Cardiac fibroblast (primary cell): ENCODE results near the gene BMPR1A.
"Not testable (repeated sequence)": the region's sequence is repeated elsewhere in the genome, so short reads cannot be mapped to it uniquely, and the experiment has no call there.

Source experiments
- DNase-seq, 2 donors: peaks; one replicate each; pipeline versions ENCODE4 v3.0.0 to v3.0.0-alpha.2; 2010; ENCODE audit warnings: low read depth in 2 of 2
- H3K4me3 ChIP-seq, 2 donors: replicated peaks in 1 of 2; 1 replicate in 1 of 2; 2 replicates in 1 of 2; pipeline ENCODE4 v1.5.1; 2011; ENCODE audit warnings: low read depth in 2 of 2, low read length in 2 of 2, mild to moderate bottlenecking in 2 of 2, moderate library complexity in 1 of 2
- TF ChIP-seq, protein P1 (sequence below): IDR thresholded peaks from one replicate; pipeline ENCODE4 v1.5.1; 2011; ENCODE audit warnings: low read depth, mild to moderate bottlenecking, low read length, inconsistent platforms

The BMPR1A gene

DNA sequence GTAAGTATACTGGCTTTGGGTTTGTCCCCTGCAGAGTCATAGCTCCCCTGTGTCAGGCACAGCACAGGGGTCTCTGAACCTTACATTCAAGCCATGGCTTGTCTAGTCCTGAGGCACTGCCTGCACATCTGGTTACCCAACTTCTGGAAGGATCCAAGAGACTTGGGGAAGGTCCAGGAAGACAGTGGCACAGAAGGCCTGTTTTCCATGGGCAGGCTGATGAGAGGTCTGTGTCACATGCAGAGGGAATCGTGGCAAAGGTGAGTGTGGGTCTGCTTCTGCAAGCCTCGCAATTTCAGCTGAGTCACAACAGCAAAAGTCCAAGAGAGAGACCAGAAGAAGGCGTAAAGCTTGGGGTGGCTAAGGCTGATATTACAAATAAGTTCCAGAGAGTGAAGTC, 28.4 kb upstream of the BMPR1A start:
- TF ChIP-seq, protein P1, sequence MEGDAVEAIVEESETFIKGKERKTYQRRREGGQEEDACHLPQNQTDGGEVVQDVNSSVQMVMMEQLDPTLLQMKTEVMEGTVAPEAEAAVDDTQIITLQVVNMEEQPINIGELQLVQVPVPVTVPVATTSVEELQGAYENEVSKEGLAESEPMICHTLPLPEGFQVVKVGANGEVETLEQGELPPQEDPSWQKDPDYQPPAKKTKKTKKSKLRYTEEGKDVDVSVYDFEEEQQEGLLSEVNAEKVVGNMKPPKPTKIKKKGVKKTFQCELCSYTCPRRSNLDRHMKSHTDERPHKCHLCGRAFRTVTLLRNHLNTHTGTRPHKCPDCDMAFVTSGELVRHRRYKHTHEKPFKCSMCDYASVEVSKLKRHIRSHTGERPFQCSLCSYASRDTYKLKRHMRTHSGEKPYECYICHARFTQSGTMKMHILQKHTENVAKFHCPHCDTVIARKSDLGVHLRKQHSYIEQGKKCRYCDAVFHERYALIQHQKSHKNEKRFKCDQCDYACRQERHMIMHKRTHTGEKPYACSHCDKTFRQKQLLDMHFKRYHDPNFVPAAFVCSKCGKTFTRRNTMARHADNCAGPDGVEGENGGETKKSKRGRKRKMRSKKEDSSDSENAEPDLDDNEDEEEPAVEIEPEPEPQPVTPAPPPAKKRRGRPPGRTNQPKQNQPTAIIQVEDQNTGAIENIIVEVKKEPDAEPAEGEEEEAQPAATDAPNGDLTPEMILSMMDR = no peak

DNA sequence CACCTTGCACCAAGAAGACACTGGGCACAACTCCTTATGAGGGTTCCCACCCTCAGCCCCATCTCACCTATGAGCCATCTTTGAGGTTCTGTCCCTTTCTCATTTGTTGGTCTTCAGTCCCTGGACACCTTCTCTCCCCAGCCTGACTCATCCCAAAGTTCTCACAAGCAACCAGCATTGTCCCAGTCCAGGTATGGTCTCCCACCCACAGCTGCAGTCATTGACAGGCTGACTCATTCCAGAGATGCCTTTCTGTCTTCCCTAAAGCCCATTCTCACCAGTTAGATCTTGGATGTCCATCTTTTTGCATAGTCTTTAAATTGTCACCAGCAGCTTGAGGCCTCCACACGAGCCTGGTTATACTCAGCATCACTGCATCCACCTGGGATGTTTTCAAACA, 26.7 kb upstream of the BMPR1A start:
- TF ChIP-seq, protein P1 = no peak
- H3K4me3 ChIP-seq = no peak overlapping the region
- no peak for DNase-seq

More for the DNA sequence above, 28.4 kb upstream of the BMPR1A start:
- no peak overlapping the region for H3K4me3 ChIP-seq
- DNase-seq = no peak

DNA sequence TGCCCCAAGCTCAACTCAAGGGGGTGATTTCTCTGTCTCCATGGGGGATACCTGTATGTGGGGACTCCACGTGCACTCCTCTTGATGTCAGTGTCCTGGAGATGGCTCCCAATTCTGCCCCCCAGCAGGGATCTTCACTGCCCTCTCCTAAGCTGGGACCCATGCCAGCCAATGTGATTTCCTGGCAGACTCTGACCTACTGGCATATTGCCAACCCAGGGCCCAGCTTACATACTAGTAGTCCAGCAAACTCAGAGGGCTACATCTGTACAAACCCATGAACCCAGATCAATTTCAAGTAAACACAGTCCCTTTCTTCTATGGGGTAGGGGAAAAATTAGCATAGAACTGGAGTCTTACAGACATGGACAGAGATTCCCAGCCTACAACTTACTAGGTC, 26.2 kb upstream of the BMPR1A start:
- TF ChIP-seq, protein P1 = no peak
- no peak overlapping the region for H3K4me3 ChIP-seq
- peak; percentile 48 to 66 for DNase-seq

DNA sequence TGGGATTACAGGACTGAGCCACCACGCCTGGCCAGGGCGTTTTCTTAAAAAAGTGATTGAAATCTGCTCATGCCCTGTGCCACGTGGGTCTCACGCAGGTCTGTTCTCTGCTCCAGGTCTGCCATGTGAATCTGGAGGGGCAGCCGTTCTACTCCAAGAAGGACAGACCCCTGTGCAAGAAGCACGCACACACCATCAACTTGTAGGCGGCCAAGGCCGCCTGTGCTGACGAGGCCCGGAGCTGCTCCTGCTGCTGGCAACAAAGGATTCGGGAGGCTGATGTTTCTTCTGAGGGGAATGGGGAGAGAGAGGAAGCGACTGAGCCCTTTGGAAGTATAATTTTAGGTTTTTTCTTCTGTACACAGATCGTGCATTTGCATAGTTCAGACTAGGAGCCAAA, 23.6 kb upstream of the BMPR1A start:
- DNase-seq = no peak
- TF ChIP-seq, protein P1 = no peak
- H3K4me3 ChIP-seq = no peak overlapping the region

DNA sequence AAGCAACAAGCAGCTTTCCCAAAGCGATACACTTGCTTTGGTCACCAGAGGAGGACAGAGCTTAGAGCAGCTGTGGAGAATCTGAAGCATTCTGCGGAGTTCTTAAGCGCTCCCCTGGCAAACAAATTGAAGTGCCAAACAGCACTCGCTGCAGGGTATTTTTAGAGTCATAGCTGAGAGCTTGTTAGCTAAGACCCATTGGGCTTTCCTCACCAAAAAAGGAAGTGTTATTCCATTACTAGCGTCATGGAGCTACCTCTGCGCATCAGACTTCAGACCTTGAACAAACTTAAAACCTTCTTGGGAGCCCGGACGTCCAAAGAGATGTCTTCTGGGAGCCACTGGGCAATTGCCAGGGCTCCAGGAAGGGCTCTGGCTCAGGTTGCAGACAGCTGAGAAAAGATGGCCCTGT, 23.2 kb upstream of the BMPR1A start:
- no peak overlapping the region for H3K4me3 ChIP-seq
- DNase-seq = peak; percentile 7 to 53
- TF ChIP-seq, protein P1 = no peak

DNA sequence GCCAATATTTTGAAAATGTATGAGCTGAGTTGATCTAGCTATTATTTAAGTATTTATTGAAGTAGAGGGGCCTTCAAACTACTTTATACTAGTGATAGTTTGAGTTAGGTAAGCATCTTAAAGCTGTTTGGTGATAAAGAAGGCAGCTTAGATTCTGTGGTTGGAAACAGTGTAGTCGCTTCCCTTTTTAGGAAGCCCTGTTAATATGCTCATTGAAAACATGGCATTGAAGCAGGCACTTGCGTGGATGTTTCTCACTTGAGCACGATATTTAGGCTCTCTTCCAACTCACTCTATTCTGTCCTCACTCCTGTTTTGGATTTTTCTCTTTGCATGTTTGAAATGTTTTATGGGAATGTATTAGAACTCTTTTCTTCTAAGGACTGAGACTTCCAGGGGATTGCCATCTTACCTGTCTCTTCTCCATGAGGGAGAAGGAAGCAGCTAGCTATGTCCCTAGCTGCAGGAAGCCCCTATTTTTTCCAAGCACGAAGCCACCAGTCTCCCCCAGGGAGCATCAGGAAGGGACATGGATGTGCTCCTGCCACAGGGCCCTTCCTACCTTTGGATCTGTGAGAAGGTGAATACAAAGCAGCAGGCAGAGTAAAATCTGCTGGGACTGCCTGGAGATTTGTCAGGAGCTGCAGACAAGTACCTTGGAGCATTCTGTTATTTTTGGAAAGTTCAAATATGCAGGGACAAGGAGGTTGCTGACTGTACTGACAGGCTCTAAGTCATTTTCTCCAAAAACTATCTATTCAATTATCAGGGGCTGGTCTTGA, 22.0 kb upstream of the BMPR1A start:
- DNase-seq = no peak
- TF ChIP-seq, protein P1 = no peak
- H3K4me3 ChIP-seq = no peak overlapping the region

DNA sequence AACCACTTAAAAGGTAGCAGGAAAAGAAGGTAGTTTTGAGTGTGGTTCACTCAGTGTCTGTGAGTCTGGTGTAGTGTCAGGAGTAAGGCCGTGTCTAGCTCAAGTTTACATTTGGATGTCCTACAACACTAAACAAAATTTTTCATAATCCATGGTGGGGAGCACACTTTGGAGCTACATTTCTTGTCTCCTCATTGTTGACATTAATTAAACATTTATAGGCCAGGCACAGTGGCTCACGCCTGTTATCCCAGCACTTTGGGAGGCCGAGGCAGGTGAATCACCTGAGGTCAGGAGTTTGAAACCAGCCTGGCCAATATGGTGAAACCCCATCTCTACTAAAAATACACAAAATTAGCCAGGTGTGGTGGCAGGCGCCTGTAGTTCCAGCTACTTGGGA, 21.1 kb upstream of the BMPR1A start:
- DNase-seq, H3K4me3 ChIP-seq: not testable (repeated sequence)
